GM23338 (cell line): ENCODE measurements around the gene DOCK4. TPM values are rescaled to one million over a fixed set of nuclear protein-coding genes. Genes with fewer than 3 reads are reported as not detected.

Experiments used
- ATAC-seq: fragments of 200-7000 bp; cut with Tn5 transposase; 3 replicates; pipeline ENCODE4 v1.9.1; 2020
- DNase-seq: peaks from one replicate; pipeline ENCODE4 v3.0.0-alpha.2; 2015; ENCODE audit warnings: low spot score
- H2AFZ ChIP-seq: fragments of 200-600 bp; sonication (generic); 2 replicates; pipeline ENCODE4 v1.8.0; 2016; ENCODE audit warnings: antibody characterized with exemption, mild to moderate bottlenecking, moderate library complexity
- H3F3A ChIP-seq: fragments of 200-600 bp; sonication (generic); replicated peaks from 2 replicates; pipeline ENCODE4 v1.8.0; 2017; ENCODE audit warnings: antibody characterized with exemption, mixed run types, low read depth
- H3K27ac ChIP-seq: fragments of 200-600 bp; sonication (generic); 2 replicates; pipeline ENCODE4 v1.6.1; 2016; ENCODE audit warnings: low read depth
- H3K27me3 ChIP-seq: fragments of 200-600 bp; sonication (generic); 2 replicates; pipeline ENCODE4 v1.8.0; 2016; ENCODE audit warnings: mild to moderate bottlenecking, mixed run types, moderate library complexity; ENCODE audit not compliant: insufficient read depth
- H3K36me3 ChIP-seq: fragments of 200-600 bp; sonication (generic); 2 replicates; pipeline ENCODE4 v1.8.0; 2016; ENCODE audit warnings: mild to moderate bottlenecking; ENCODE audit not compliant: insufficient read depth
- H3K4me1 ChIP-seq: fragments of 200-600 bp; sonication (generic); 2 replicates; pipeline ENCODE4 v1.8.0; 2016; ENCODE audit warnings: mild to moderate bottlenecking, moderate library complexity; ENCODE audit not compliant: insufficient read depth
- H3K4me2 ChIP-seq: fragments of 200-600 bp; sonication (generic); 2 replicates; pipeline ENCODE4 v1.7.1; 2017; ENCODE audit warnings: mixed run types
- H3K4me3 ChIP-seq: fragments of 200-600 bp; sonication (generic); 2 replicates; pipeline ENCODE4 v1.6.1; 2016; ENCODE audit warnings: mixed run types
- H3K79me2 ChIP-seq: fragments of 200-600 bp; sonication (generic); replicated peaks from 2 replicates; pipeline ENCODE4 v1.8.0; 2017; ENCODE audit warnings: mild to moderate bottlenecking; ENCODE audit not compliant: insufficient read depth
- H3K9me2 ChIP-seq: fragments of 200-600 bp; sonication (generic); 2 replicates; pipeline ENCODE4 v1.8.0; 2017; ENCODE audit not compliant: insufficient read depth
- H4K20me1 ChIP-seq: fragments of 200-600 bp; sonication (generic); replicated peaks from 2 replicates; pipeline ENCODE4 v1.8.0; 2017; ENCODE audit warnings: mild to moderate bottlenecking; ENCODE audit not compliant: insufficient read depth
- H3K27ac Mint-ChIP-seq: 2 replicates; pipeline ENCODE4 v1.8.0; 2020; ENCODE audit warnings: inconsistent platforms, mild to moderate bottlenecking, moderate library complexity, mixed read lengths
- H3K27me3 Mint-ChIP-seq: 3 replicates; pipeline ENCODE4 v1.8.0; 2022; ENCODE audit warnings: low read depth, mild to moderate bottlenecking, moderate library complexity, mixed read lengths, inconsistent platforms; ENCODE audit not compliant: insufficient read depth, poor library complexity
- H3K36me3 Mint-ChIP-seq: 3 replicates; pipeline ENCODE4 v1.8.0; 2021; ENCODE audit warnings: low read depth, mild to moderate bottlenecking, inconsistent platforms, moderate library complexity, mixed read lengths
- H3K4me1 Mint-ChIP-seq: 3 replicates; pipeline ENCODE4 v1.8.0; 2020; ENCODE audit warnings: mild to moderate bottlenecking, inconsistent platforms, mixed read lengths
- H3K4me3 Mint-ChIP-seq: 3 replicates; pipeline ENCODE4 v1.8.0; 2021; ENCODE audit warnings: moderate library complexity, mild to moderate bottlenecking, inconsistent platforms, mixed read lengths
- H3K9me3 Mint-ChIP-seq: 3 replicates; pipeline ENCODE4 v1.8.0; 2020; ENCODE audit warnings: moderate library complexity, mild to moderate bottlenecking, inconsistent platforms, mixed read lengths
- CREB1 ChIP-seq: fragments of 250-450 bp; sonication (Bioruptor Pico); IDR thresholded peaks from 2 replicates; pipeline ENCODE4 v1.5.0; 2020; ENCODE audit warnings: low read depth, mild to moderate bottlenecking, moderate library complexity
- EZH2 ChIP-seq: fragments of 200-600 bp; sonication (generic); IDR thresholded peaks from one replicate; pipeline ENCODE4 v1.8.0; 2017; ENCODE audit warnings: antibody characterized with exemption, mild to moderate bottlenecking, low read depth; ENCODE audit not compliant: unreplicated experiment
- JUNB ChIP-seq: IDR thresholded peaks from one replicate; pipeline ENCODE4 v1.6.1; 2016; ENCODE audit warnings: antibody characterized with exemption; ENCODE audit not compliant: unreplicated experiment
- NANOG ChIP-seq: IDR thresholded peaks from 2 replicates; pipeline ENCODE4 v1.6.1; 2016; ENCODE audit warnings: antibody characterized with exemption, borderline replicate concordance
- POLR2AphosphoS5 ChIP-seq: IDR thresholded peaks from 2 replicates; pipeline ENCODE4 v1.6.1; 2016; ENCODE audit warnings: antibody characterized with exemption, low read depth
- REST ChIP-seq: IDR thresholded peaks from one replicate; pipeline ENCODE4 v1.6.1; 2018; ENCODE audit warnings: antibody characterized with exemption; ENCODE audit not compliant: unreplicated experiment
- STAT1 ChIP-seq: IDR thresholded peaks from one replicate; pipeline ENCODE4 v1.6.1; 2016; ENCODE audit warnings: antibody characterized with exemption; ENCODE audit not compliant: unreplicated experiment
- ZNF331 ChIP-seq: fragments of 250-450 bp; sonication (Bioruptor Pico); IDR thresholded peaks from 2 replicates; pipeline ENCODE4 v1.5.0; 2020; ENCODE audit warnings: low read depth, mild to moderate bottlenecking, moderate library complexity
- ZNF462 ChIP-seq: fragments of 250-450 bp; sonication (Bioruptor Pico); IDR thresholded peaks from 2 replicates; pipeline ENCODE4 v1.5.0; 2020; ENCODE audit warnings: mild to moderate bottlenecking, moderate library complexity
- polyA plus RNA-seq: library from polyadenylated mRNA; unstranded; fragments of >200 nt; fragmentation: Nextera tagmentation; extraction: Ambion mirVana; gene quantifications from 2 replicates; pipeline ENCODE4 v1.2.1, GENCODE V29; 2016
- total RNA-seq: library from RNA; depleted of rRNA; stranded (reverse); fragments of >200 nt; shearing (Covaris generic); gene quantifications from 2 replicates; pipeline ENCODE4 v1.2.3, GENCODE V29; 2014
- TF ChIP-seq, protein P1 (sequence below), 2 experiments: fragments of 200-600 bp in 1 of 2; sonication (generic) in 1 of 2; conservative IDR thresholded peaks; 2 replicates each; pipeline versions ENCODE4 v1.5.1 to v1.6.1; 2016 to 2017; ENCODE audit warnings: antibody characterized with exemption in 2 of 2, low read depth in 2 of 2, mild to moderate bottlenecking in 2 of 2, moderate library complexity in 1 of 2
- TF ChIP-seq, protein P2 (sequence below): IDR thresholded peaks from 2 replicates; pipeline ENCODE4 v1.6.1; 2016; ENCODE audit warnings: antibody characterized with exemption

DOCK4 gene
- total and polyA plus RNA-seq, 2 experiments from 2014 or later: 6.3 to 33.8 TPM

DNA sequence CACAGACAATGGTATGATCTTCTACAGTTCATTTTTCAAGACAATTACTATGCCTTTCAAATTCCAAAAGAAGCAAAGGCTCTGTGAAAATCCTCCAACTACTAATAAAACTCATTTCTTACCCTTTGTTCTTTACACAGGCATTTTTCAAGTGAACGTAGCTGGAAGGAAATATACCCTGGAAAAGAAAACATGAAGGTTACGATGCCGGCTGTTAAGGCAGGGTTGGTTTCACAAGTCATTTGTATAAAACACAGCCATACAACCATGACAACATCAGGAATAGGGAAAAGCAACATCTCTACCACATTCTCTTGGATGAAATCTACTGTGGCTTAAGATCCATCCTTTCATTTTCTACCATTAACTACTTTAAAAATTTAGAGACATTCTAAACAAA is 207.9 kb downstream of the DOCK4 start:
- H3K79me2 ChIP-seq: no peaks in the 10 kb centered on the region
- no peaks in the 10 kb centered on the region for H4K20me1 ChIP-seq
- H3K9me3 Mint-ChIP-seq: no peaks in the 10 kb centered on the region
- H3K4me1 ChIP-seq: peaks cover 1% of the 10 kb centered on the region; the same call in 1 of the 2 replicates
- H3K27ac ChIP-seq: no peak overlapping the region
- no peak overlapping the region for H3K27ac Mint-ChIP-seq
- H3K36me3 ChIP-seq: no peaks in the 10 kb centered on the region
- ATAC-seq (no peak), DNase-seq (no peak)
- TF ChIP-seq EZH2 (no peak), ZNF331 (no peak), CREB1 (CRISPR knock-in tag) (no peak), JUNB (no peak), POLR2AphosphoS5 (no peak), STAT1 (no peak), ZNF462 (no peak), NANOG (no peak), REST (no peak)
- TF ChIP-seq, protein P1, sequence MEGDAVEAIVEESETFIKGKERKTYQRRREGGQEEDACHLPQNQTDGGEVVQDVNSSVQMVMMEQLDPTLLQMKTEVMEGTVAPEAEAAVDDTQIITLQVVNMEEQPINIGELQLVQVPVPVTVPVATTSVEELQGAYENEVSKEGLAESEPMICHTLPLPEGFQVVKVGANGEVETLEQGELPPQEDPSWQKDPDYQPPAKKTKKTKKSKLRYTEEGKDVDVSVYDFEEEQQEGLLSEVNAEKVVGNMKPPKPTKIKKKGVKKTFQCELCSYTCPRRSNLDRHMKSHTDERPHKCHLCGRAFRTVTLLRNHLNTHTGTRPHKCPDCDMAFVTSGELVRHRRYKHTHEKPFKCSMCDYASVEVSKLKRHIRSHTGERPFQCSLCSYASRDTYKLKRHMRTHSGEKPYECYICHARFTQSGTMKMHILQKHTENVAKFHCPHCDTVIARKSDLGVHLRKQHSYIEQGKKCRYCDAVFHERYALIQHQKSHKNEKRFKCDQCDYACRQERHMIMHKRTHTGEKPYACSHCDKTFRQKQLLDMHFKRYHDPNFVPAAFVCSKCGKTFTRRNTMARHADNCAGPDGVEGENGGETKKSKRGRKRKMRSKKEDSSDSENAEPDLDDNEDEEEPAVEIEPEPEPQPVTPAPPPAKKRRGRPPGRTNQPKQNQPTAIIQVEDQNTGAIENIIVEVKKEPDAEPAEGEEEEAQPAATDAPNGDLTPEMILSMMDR (conservative IDR thresholded peaks at IDR 0.05; ENCODE audit: low read depth in 2 of 2): no peak
- TF ChIP-seq, protein P2, sequence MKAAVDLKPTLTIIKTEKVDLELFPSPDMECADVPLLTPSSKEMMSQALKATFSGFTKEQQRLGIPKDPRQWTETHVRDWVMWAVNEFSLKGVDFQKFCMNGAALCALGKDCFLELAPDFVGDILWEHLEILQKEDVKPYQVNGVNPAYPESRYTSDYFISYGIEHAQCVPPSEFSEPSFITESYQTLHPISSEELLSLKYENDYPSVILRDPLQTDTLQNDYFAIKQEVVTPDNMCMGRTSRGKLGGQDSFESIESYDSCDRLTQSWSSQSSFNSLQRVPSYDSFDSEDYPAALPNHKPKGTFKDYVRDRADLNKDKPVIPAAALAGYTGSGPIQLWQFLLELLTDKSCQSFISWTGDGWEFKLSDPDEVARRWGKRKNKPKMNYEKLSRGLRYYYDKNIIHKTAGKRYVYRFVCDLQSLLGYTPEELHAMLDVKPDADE: no peak
- H3K4me3 Mint-ChIP-seq: no peak overlapping the region
- H3F3A ChIP-seq: no peaks in the 10 kb centered on the region
- H3K4me1 Mint-ChIP-seq: peaks cover under 1% of the 10 kb centered on the region; the same call in 1 of the 3 replicates
- H3K9me2 ChIP-seq: no peaks in the 10 kb centered on the region
- no peak overlapping the region for H2AFZ ChIP-seq
- H3K4me2 ChIP-seq: no peak overlapping the region
- no peaks in the 10 kb centered on the region for H3K36me3 Mint-ChIP-seq
- no peaks in the 10 kb centered on the region for H3K27me3 Mint-ChIP-seq
- no peaks in the 10 kb centered on the region for H3K27me3 ChIP-seq
- no peak overlapping the region for H3K4me3 ChIP-seq
